ENCODE results near the gene LRRC10B. TPM values are rescaled to one million over a fixed set of nuclear protein-coding genes. Genes with fewer than 3 reads are reported as not detected.

Gene LRRC10B
- total and polyA plus RNA-seq, 2 of the 8 experiments (the other 6 are each of a cell fraction or from before 2014, with no cell fraction given): 0.47 to 0.71 TPM

GRCh38 chr11:61482513-61482912, 26.0 kb upstream of the LRRC10B start (continued):
- TF ChIP-seq E2F6 (IDR thresholded peaks at IDR 0.05) (peak; percentile 83), GTF2F1 (IDR thresholded peaks at IDR 0.05; ENCODE audit: borderline replicate concordance, low read depth, low read length) (no peak), NRF1 (IDR thresholded peaks at IDR 0.05; ENCODE audit: low read depth, low read length) (peak; percentile 48), CREB1 (IDR thresholded peaks at IDR 0.05) (peak; percentile 20; the same call in 1 of the 2 replicates)
